RWPE2 (cell line): ENCODE measurements around the gene DYNC1I1.

ENCODE experiments used
- ATAC-seq: fragments of 200-7000 bp; cut with Tn5 transposase; 3 replicates; pipeline ENCODE4 v1.9.1; 2021; ENCODE audit warnings: low read depth
- DNase-seq: peaks from one replicate; pipeline ENCODE4 v3.0.0-alpha.2; 2020; ENCODE audit warnings: low spot score
- H3K27ac ChIP-seq: fragments of 450-650 bp; 2 replicates; pipeline ENCODE4 v1.5.1; 2017; ENCODE audit warnings: mild to moderate bottlenecking; ENCODE audit not compliant: poor library complexity, severe bottlenecking
- H3K27me3 ChIP-seq: fragments of 250-450 bp; sonication (Bioruptor Pico); 2 replicates; pipeline ENCODE4 v1.5.1; 2021; ENCODE audit warnings: mild to moderate bottlenecking, moderate library complexity; ENCODE audit not compliant: insufficient read depth, poor library complexity, severe bottlenecking
- H3K36me3 ChIP-seq: fragments of 250-450 bp; sonication (Bioruptor Pico); 2 replicates; pipeline ENCODE4 v1.5.1; 2020; ENCODE audit warnings: low read depth, mild to moderate bottlenecking, moderate library complexity
- H3K4me1 ChIP-seq: fragments of 250-450 bp; sonication (Bioruptor Pico); 2 replicates; pipeline ENCODE4 v1.5.1; 2021; ENCODE audit warnings: mild to moderate bottlenecking, moderate library complexity; ENCODE audit not compliant: insufficient read depth, poor library complexity, severe bottlenecking
- H3K4me3 ChIP-seq: fragments of 250-450 bp; sonication (Bioruptor Pico); 2 replicates; pipeline ENCODE4 v1.5.1; 2021; ENCODE audit warnings: mild to moderate bottlenecking, moderate library complexity; ENCODE audit not compliant: severe bottlenecking
- H3K9me3 ChIP-seq: fragments of 250-450 bp; sonication (Bioruptor Pico); 2 replicates; pipeline ENCODE4 v1.5.1; 2021; ENCODE audit warnings: mild to moderate bottlenecking, moderate library complexity; ENCODE audit not compliant: severe bottlenecking
- CTCF ChIP-seq: fragments of 450-650 bp; IDR thresholded peaks from one replicate; pipeline ENCODE4 v1.5.1; 2017; ENCODE audit warnings: mild to moderate bottlenecking, moderate library complexity; ENCODE audit not compliant: poor library complexity, severe bottlenecking

DYNC1I1 gene

GRCh38 chr7:95798401-95798930 lies 26.1 kb downstream of the DYNC1I1 start:
- H3K36me3 ChIP-seq: no peaks in the 10 kb centered on the region
- no peak overlapping the region for H3K4me3 ChIP-seq

DNA sequence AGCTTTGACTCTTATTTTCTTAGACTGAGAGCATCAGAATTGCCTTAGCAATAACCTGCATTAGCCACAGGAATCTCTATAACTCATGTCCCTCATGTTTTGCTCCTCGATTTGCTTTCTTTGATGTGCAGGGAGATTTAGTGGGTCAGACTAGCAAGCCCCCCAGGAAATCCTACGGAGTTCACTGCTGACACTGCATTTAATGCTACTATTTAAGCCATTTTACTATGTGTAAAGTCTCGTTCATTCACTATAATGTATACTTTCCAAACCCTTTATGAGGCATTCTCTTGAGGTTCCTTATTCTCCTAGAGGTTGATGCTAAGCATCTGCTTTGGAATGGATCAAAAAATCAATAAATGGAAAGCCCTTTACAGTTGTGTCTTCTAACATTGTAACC lies 28.4 kb downstream of the DYNC1I1 start:
- ATAC-seq: no peak
- Histone ChIP-seq H3K36me3 (no peaks in the 10 kb centered on the region), H3K27me3 (peaks cover 10% of the 10 kb centered on the region), H3K4me3 (no peak overlapping the region), H3K9me3 (no peaks in the 10 kb centered on the region), H3K4me1 (no peaks in the 10 kb centered on the region), H3K27ac (no peak overlapping the region)
- no peak for DNase-seq
- no peak for TF ChIP-seq CTCF

More at GRCh38 chr7:95798401-95798930, 26.1 kb downstream of the DYNC1I1 start:
- no peaks in the 10 kb centered on the region for H3K4me1 ChIP-seq
- H3K27ac ChIP-seq: no peak overlapping the region
- no peak for TF ChIP-seq CTCF
- ATAC-seq (0 out of 3 replicates have a peak, but pooled peaks have one; percentile 29), DNase-seq (no peak)
- H3K27me3 ChIP-seq: peaks cover 10% of the 10 kb centered on the region
- no peaks in the 10 kb centered on the region for H3K9me3 ChIP-seq

DNA sequence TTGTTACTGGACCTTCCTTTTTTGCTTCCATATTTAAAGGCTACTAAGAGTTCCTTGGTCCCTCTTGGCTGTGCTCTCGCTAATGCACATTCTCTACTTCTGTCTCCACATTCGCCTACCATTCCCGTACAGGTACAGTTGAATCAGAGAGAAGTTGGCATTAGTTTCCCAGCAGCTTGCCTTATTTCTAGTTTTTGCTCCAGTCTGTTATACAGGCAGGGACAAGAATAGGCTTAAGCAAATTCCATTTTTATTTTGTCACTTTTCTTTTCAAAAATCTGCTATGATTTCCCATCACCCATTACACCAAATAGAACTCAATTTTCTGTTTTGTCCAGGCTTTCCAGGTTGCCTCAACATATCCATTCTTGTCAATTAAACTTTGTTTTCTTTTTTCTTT lies 29.9 kb downstream of the DYNC1I1 start:
- DNase-seq (no peak), ATAC-seq (no peak)
- no peak for TF ChIP-seq CTCF
- no peaks in the 10 kb centered on the region for H3K4me1 ChIP-seq
- no peaks in the 10 kb centered on the region for H3K36me3 ChIP-seq
- no peaks in the 10 kb centered on the region for H3K9me3 ChIP-seq
- peaks cover 10% of the 10 kb centered on the region for H3K27me3 ChIP-seq
- H3K27ac ChIP-seq: no peak overlapping the region
- no peak overlapping the region for H3K4me3 ChIP-seq

- DNase-seq: no peak
- Histone ChIP-seq H3K4me3 (no peak overlapping the region), H3K27me3 (peaks cover 14% of the 10 kb centered on the region), H3K36me3 (no peaks in the 10 kb centered on the region), H3K9me3 (no peaks in the 10 kb centered on the region), H3K27ac (no peak overlapping the region), H3K4me1 (no peaks in the 10 kb centered on the region)
- ATAC-seq: no peak
- TF ChIP-seq CTCF: no peak
Measured at GRCh38 chr7:95804052-95804451, 31.7 kb downstream of the DYNC1I1 start.

DNA sequence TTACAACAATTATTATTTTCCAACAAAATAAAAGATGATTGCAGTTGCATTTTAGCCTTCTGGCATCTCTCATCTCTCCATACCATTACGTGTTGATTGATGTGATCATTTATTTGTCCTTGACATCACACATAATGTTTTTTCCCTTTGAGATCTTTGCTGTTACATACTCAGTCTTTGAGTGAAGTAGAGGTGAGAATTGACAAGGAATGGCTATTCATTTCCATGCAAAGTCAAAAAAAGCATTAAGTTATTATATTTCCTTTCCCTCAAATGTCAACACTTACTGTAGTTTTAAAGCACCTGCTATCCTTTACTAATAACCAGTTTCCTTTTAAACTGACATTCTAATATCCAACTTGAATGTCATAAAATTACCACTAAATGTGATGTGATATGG lies 33.6 kb downstream of the DYNC1I1 start:
- no peak for ATAC-seq

More for the DNA sequence above, 33.6 kb downstream of the DYNC1I1 start:
- no peaks in the 10 kb centered on the region for H3K36me3 ChIP-seq
- H3K4me1 ChIP-seq: no peaks in the 10 kb centered on the region
- H3K9me3 ChIP-seq: no peaks in the 10 kb centered on the region
- TF ChIP-seq CTCF: no peak
- peaks cover 6% of the 10 kb centered on the region for H3K27me3 ChIP-seq
- H3K27ac ChIP-seq: no peak overlapping the region
- H3K4me3 ChIP-seq: no peak overlapping the region
- DNase-seq: no peak
